GM19023 (cell line): ENCODE data around the gene ITPR2.

ENCODE experiments used
- ATAC-seq: cut with Tn5 transposase; IDR thresholded peaks from one replicate; pipeline ENCODE4 v1.9.1; 2021; ENCODE audit warnings: mild to moderate bottlenecking, moderate library complexity; ENCODE audit not compliant: unreplicated experiment

Gene ITPR2

DNA sequence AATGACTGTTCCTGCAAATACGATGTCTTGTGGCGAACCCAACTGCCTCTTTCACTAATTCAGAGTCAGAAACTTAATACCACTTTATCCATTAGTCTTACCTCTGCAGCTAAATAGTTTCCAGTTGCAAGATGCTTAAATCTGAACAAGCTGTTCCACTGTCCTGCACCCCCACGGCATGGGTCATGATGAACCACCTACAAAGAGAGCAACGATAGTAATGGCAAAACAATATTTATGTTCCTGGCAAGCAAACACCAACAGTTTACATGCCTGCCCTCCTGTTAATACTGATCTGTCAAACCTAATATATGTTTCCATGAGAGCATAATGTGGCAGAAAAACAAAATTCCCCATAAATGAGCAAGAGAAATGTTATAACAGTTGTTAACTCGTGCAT lies 121.9 kb downstream of the ITPR2 start:
- no peak for ATAC-seq

DNA sequence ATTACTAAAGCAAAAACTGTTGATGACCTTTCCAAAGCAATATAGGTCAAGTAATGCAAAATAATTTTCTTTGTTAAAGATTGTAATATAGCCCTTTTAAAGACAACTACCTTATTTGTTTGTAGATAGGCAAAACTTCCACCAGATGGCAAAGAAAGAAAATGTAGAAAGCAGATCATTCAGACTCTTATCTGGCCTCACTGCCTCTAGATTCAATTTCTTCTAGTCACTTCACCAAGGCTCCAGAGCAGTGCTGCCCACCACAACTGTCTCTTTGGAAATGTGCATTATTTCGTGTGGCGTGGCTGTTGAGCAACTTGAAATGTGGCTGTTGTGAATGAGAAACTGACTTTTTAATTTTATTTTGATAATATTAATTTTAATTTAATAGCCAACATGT lies 127.1 kb downstream of the ITPR2 start:
- no peak for ATAC-seq

DNA sequence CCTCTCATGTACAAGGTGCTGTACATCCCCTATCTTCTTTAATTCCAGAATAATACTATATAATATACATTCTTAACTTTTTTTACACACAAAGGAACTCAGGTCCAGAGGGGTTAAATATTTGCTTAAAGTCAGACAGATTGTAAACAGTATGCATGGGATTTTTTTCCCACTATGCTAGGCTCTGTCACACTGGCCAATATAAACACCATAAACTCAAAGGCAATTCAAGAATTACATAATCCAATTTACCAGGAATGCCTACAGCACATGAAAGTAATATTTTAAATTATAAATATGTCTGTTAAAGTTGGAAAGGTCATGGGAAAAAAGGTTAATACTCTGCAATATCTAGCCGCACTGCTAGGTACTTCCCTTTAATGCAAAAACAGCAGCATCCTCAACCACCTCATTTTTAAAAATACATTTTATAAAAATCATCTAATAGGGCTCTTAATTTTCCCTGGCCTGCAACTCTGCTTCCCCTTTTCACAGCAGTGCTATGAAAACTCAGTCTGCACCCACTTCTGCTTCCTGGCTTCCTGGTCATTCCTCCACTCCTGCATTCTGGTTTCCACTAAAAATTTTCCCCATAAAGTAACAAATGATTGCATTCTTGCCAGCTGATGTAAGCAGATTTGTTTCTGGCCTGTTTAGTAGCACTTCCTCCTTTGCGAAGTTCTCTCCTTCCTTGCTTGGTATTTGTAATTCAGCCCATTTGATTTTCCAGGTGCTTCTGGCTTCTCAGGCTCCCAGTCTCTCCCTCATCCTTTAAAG lies 128.1 kb downstream of the ITPR2 start:
- no peak for ATAC-seq

DNA sequence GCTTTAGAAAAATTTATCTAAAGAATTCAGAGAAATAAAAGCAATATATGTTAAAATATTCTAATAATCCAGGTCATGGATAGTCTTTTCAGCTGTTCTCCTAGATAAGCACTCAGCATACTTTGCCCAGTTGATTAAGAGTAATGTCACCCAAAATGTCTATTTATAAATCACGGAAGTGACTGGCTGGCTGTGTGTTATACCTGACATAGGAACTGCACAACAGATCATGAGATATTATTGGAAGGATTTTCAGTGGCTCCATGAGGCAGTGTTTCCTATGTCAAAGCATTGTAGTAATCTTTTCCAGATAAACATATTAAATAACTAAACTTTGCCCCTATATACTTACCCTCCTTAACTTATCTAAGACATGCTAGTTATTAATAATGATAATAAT lies 128.8 kb downstream of the ITPR2 start:
- ATAC-seq: no peak

DNA sequence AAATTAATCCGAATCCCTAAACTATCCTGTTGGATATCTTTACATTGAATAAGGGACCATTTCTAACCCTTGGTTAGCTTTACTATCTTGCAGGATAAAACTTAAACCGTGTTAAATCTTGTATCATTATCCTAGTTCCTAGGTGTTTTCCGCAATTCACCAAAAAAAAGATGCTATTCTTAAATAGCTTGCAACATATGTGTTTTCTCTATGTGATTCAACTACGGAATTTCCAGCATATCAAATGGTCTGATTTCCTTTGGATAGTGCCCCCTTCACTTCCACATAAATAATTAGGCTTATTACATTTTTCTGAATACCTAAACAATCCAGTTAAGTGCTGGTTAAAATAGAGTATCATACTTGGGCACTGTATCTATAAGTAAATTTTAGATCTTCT lies 130.3 kb downstream of the ITPR2 start:
- ATAC-seq: no peak

DNA sequence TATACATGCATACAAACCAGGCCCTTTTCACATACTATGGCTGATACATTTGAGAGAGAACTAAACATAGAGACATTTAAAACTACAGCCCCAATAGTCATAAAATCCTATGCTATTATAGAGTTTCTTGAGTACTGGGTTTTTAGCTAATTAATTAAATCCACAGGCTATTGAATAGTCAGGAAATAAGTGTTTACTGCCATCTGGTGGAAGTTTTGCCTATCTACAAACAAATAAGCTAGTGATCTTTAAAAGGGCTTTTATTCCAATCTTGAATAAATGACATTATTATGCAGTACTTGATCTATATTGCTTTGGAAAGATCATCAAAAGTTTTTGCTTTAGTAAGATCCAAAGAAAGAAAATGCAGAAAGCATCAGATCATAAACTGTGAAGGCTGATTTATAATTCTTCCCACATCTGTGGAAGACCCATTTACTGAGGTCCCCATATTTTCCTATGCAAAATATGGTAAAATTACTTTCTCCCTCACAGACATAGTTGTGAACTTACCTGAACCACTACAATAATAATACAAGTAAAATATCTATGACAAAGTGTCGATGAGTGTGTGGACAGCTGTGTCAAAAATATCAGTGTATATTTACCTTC lies 131.3 kb downstream of the ITPR2 start:
- no peak for ATAC-seq

DNA sequence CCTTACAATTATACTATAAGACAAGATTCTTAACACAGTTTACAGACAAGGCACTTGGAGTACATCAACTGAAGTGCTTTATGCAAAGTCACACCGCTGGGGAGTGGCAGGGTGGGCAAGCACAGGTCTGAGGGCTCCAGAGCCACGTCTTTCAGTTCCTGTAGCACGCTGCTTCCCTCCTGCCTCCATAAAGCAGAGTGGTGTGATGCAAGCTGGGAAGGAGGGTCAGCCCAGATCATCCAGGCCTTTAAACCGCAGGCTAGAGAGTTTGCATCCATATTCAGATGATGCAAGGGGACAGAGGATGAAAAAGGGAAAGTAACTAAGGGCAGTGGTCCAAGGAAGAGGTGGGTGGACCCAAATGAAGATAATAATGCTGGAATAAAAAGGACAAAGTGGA lies 132.6 kb downstream of the ITPR2 start:
- no peak for ATAC-seq

DNA sequence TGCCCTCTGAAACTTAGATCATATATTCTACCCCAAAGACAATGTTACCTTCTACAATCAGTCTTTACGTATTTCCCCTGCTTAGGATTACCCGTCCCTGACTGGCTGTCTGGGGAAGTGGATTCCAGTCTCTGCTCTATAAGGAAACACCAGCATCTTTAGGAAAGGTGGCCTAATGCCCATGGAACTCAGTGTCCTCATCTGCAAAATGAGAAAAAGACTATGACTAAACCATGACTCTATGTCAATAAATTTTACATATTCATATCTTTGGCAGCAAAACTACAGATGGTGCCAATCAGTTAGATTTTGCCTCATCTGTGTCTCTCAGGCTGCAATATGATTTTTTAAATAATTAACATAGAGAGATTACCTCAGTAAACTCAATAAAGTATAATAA lies 133.8 kb downstream of the ITPR2 start:
- no peak for ATAC-seq

DNA sequence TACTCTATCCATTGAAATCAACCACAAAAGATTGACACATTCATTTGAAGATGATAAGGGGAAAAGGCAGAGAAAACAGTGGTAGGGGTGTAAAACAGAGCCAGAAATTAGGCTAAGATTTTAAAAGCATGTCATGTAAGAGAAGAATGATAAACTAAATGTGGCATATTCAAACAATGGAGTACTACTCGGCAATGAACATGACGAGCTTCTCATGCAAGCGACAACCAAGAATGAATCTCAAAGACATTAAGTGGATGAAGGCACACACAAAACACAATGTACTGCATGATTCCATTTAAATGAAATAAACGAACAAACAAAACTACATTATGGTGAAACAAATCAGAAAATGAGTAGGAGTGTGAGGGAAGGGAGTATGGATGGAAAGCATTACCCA lies 134.8 kb downstream of the ITPR2 start:
- ATAC-seq: no peak

DNA sequence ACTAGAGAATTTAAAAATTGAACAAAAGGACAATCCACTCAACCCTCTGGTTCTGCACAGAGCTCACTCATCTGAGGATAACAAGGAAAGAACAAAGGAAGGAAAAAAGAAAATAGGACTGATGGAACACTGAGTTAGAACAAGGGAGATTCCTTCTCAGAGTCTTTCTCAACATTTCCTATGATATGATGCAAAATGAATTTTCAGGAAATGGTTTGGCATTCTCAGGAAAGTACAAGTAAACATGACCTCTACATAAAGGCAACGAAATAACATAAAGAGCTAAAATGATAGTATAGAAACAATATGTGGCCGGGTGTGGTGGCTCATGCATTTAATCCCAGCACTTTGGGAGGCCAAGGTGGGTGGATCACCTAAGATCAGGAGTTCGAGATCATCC lies 135.8 kb downstream of the ITPR2 start:
- ATAC-seq: no peak

DNA sequence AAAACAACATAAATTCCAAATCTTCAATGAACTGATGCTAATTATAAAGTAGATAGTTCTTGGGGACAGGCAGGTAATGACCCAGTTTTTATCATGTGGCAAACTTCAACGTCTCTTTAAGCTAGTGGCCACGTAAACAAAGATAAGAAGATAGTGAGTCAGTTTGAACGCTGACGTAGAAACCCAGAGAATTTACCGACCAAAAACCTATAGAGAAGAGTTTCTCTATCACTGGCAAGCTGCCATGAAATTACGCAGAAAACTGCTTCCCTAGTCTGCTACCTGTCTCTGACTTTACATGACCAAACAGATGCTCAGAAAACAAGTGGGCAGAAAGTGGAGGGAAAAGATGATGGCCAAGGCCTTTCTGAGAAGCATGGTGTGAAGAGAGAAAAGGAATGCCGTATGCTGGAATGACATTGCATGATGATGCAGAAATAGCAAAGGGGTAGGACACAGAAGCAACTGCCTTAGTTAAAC lies 136.3 kb downstream of the ITPR2 start:
- no peak for ATAC-seq

DNA sequence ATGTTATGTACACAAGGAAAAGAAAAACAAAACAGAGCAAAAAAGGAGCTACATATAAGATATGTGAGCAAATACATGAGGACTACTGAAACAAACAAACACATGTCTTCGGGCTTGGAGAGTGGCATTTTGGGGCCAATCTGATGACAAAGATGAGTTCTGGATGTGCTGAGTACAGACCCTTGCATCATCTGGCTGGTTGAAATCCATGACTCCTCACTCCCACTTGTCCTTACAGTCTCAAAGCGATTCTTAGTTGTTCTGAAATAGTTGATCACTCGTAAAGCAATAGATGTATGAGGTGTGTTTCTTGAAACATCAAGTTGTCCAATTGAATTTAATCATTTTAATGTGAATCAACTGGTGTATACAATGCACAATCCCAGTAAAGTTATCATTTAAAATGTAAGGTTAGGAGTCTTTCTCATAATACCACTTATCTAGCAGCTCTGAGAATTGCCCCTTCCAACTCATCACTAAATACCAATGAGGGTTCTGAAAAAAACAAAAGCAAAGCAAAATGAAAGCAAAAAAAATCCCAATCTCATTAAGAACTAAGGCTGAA lies 136.9 kb downstream of the ITPR2 start:
- ATAC-seq: no peak

DNA sequence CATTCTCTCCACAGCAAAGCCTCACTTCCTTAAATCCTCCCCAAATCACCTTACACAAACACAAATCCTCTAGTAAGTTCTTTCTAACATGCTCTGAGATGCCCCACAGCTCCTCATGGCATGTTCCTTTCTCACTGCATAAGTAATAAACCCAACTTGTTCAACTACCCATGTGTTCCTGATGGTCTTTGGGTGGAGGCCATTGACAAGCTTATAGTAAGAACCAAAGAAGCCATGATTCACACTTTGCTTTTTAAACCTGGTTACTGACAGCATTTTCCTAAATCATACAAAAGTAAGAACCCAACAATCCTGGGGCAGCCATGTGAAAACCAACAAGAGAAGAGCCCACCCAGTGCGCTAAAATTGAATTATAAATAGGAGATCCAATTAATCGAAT lies 138.6 kb downstream of the ITPR2 start:
- ATAC-seq: no peak

DNA sequence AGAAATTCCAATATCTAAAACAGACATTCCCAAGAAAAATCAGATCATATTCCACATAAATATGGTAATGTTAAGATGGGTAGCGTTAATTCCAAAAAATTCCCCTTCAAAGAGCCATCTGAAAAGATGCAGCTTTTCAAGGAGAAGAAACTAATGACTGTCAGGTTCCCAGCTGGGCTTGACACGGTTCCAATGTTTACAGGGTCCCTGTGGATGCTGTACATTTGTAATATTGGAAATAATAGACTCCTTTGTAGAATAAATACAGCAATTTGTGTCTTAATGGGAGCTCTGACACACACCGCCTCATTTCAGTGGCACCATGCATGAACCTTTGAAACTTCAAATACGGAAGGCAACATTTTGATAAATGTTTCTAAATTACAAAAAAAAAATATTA lies 140.6 kb downstream of the ITPR2 start:
- no peak for ATAC-seq

DNA sequence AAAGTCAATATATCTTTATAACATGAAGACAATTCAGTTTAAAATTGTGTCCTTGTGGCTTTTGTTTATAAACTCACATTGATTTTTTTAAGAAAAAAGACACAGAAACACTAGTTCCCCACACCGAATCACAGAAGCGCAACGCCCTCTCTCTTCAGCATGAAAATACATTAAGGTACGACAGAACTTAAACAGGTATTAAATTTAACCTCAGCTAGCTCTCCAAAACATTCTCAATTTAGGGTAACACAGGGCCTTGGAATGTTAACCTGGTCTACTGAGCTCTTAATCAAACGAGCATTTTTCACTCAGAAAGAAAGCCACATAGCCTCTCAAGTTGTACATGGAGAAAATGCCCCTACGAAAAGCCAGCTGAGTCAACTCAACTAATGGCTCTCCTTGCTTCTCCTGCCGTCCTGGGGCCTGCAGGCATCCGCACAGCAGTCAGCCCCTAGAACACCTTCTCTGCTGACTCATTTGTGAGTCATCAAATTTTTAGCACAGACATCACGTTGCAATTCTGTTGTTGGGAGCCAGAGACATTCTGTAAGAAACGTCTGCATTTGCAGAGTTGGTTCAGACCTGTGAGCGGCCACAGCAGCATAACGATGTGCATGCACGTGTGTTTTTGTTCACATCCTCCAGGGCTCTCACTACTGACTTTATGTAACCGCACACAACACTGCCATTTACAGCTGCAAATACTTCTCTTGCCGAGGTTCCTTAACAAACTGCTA lies 141.6 kb downstream of the ITPR2 start:
- ATAC-seq: no peak

DNA sequence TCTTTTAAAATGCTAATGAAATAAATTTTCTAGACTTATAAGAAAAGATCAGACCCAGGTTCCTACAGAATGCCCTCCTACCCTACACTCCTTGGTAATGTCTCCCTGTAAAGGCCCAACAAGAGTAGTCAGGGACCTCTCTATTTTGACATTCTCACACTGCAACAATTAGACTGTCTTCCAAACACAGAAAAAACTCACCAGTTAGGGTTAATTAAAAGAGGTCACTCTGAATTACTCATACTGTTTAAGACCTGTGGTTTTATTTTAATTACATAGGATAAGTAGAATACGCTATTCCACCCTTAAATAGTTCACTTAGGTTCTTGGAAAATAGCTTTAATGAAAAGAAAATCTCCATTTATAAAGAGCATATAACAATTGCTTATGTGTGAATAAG lies 142.4 kb downstream of the ITPR2 start:
- ATAC-seq: no peak

DNA sequence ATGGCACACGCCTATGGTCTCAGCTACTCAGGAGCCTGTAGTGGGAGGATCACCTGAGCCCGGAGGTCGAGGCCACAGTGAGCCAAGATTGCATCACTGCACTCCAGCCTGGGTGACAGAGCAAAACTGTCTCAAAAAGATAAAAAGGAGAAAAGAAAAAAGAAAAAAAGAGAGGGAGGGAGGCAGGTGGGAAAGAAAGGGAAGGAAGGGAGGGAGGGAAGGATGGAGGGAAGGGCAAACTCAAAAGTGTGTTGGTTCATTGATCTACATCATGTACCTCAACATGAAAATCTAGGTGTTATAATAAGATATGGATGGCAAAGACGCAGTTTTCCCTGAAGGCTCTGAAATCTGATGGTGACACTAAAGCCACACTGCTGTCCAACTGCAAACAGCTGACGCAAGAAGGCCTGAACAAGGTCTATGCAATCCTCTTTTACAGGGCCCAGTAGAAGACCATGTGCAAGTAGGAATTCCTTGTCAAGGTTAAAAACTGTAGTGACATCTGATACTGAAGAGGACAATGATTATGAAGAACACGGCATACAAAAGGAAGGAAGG lies 143.6 kb downstream of the ITPR2 start:
- no peak for ATAC-seq

DNA sequence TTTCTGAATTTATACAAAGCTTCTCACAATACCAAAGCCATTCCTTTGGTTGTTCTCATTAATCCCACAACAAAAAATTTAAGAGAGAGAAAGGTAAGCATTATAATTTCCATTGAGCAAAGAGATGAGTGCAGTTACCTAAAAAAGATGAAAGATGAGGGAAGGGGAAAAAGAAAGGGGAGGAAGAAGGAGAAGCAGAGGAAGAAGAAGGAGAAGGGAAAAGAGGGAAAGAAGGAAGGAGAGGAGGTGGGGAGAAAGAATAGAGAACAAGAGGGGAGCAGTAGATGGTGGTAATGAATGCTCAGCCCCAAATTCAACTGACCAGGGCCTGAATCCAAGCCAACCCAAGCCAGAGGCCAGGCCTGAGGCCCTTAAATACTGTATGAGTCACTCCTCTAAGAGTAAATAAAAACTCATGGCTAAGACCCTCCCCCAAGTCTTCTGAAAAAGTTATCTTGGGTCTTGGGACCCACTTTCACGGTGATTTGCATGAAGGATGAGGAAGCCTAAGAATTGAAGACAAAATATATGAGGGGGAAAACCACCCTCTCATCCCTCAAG lies 144.6 kb downstream of the ITPR2 start:
- ATAC-seq: no peak

DNA sequence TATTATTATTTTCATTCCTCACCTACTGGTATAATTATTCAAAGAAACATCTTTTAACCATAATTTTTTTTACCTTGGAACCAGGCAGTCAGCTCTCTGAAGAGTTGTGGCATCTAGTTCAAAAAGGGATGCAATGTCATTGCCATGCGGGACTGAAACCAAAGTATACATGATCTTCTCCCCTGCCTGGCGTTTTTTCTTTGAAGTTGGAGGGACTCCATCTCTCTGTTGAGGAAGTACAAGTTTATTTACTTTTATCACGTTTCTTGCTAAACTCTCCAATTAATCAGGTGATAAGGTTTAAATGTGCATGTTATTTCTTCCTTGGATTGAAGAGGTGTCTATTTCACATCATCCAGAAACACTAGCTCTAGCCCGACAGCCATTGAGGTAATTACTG lies 146.6 kb downstream of the ITPR2 start:
- ATAC-seq: no peak

DNA sequence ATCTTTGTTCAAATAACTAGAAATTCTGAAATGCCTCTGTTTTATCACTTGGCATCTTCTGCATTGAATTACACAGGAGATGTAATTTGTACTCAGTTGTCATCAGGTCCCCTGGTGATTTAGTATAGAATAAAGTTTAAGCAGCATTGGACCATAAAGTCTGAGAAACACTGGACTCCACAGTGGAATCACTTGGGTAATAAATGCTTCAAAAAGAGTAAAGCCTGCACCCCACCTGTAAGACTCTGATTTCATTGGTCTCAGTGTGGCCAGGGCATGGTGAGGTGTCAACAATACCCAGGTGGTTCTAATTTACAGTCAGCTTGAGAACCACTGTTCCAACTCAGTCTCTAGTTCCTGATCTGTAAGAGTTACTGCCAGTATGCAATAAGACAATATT lies 148.9 kb downstream of the ITPR2 start:
- ATAC-seq: no peak

DNA sequence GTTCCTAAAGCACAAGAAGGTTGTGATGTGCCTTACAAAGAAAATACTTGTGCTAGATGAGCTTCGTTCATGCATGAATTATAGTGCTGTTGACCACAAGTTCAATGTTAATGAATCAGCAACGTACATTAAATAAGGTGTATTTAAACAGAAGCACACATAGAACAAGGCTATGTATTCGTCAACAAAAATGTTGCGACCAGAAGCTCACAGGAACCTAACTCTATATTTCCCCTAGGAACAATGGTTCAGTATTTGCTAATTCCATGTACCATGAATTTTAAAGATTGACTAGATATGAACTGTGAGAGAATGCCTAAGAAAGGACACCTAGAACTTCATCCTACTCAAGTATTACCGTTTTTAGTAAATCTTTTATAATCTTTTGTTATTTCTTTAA lies 149.6 kb downstream of the ITPR2 start:
- no peak for ATAC-seq
